Esophagus (tissue), 2 donors: Measurements from ENCODE around the gene TSPAN13. TPM values are rescaled to one million over a fixed set of nuclear protein-coding genes. Genes with fewer than 3 reads are reported as not detected.
"Not testable (repeated sequence)": the region's sequence is repeated elsewhere in the genome, so short reads cannot be mapped to it uniquely, and the experiment has no call there.

Experiments used
- H3K27ac ChIP-seq, 2 donors: one replicate each; pipeline ENCODE4 v1.5.1; 2013; ENCODE audit warnings: low read depth in 2 of 2, mild to moderate bottlenecking in 2 of 2, inconsistent platforms in 1 of 2, low read length in 1 of 2, moderate library complexity in 1 of 2
- H3K27me3 ChIP-seq, 2 donors: one replicate each; pipeline ENCODE4 v1.6.1; 2013; ENCODE audit warnings: low read length in 2 of 2, control low read depth in 1 of 2, mild to moderate bottlenecking in 1 of 2; ENCODE audit not compliant: insufficient read depth in 2 of 2, control insufficient read depth in 1 of 2
- H3K36me3 ChIP-seq, 2 donors: one replicate each; pipeline ENCODE4 v1.6.1; 2013; ENCODE audit warnings: low read length in 1 of 2; ENCODE audit not compliant: control insufficient read depth in 2 of 2, insufficient read depth in 2 of 2
- H3K4me1 ChIP-seq, 2 donors: one replicate each; pipeline ENCODE4 v1.6.1; 2013; ENCODE audit warnings: low read length in 1 of 2; ENCODE audit not compliant: control insufficient read depth in 2 of 2, insufficient read depth in 2 of 2
- H3K4me3 ChIP-seq, 2 donors: one replicate each; pipeline ENCODE4 v1.5.1; 2013; ENCODE audit warnings: low read length in 2 of 2, mild to moderate bottlenecking in 2 of 2, low read depth in 1 of 2, moderate library complexity in 1 of 2
- H3K9me3 ChIP-seq, 2 donors: one replicate each; pipeline ENCODE4 v1.6.1; 2013; ENCODE audit warnings: mild to moderate bottlenecking in 2 of 2, low read depth in 1 of 2, low read length in 1 of 2, moderate library complexity in 1 of 2; ENCODE audit not compliant: control insufficient read depth in 2 of 2, insufficient read depth in 1 of 2
- WGBS, 2 donors: extraction: QIAGEN DNeasy Blood & Tissue Kit; methylation state at CpG; one replicate each; pipeline ENCODE4 v1.1.7; 2013; 5-methylcytosine and 5-hydroxymethylcytosine counted together
- polyA plus RNA-seq, 2 donors: library from polyadenylated mRNA; stranded (reverse); fragments of 200-250 nt; gene quantifications; one replicate each; pipeline ENCODE4 v1.2.3, GENCODE V29; 2013
- donor health status: healthy with polysubstance abuse.
- donor health status: Bipolar disorder and iron deficiency.

The TSPAN13 gene
- polyA plus RNA-seq, 2 donors: 10.8 to 13.6 TPM

- not testable (repeated sequence) for H3K27ac ChIP-seq, H3K36me3 ChIP-seq, H3K4me3 ChIP-seq, H3K27me3 ChIP-seq, H3K4me1 ChIP-seq, H3K9me3 ChIP-seq
- WGBS, 2 donors: 92 to 94% methylated on average over 3 of the region's 3 CpGs
These were observed 16.4 kb downstream of the TSPAN13 start for GRCh38 chr7:16769994-16770393.

GRCh38 chr7:16770657-16771329 is 17.2 kb downstream of the TSPAN13 start:
- no peaks in the 10 kb centered on the region for H3K36me3 ChIP-seq
- 51 to 64% methylated on average over 6 of the region's 6 CpGs for WGBS, 2 donors
- H3K4me1 ChIP-seq: no peaks in the 10 kb centered on the region
- no peak overlapping the region for H3K4me3 ChIP-seq
- no peaks in the 10 kb centered on the region for H3K9me3 ChIP-seq
- H3K27me3 ChIP-seq: no peaks in the 10 kb centered on the region
- peak overlapping the region in 1 of 2 donors; percentile 29 for H3K27ac ChIP-seq

- Histone ChIP-seq H3K27me3 (no peaks in the 10 kb centered on the region), H3K4me3 (no peak overlapping the region), H3K4me1 (no peaks in the 10 kb centered on the region), H3K27ac (no peak overlapping the region), H3K9me3 (no peaks in the 10 kb centered on the region), H3K36me3 (no peaks in the 10 kb centered on the region)
- WGBS, 2 donors: 47 to 55% methylated on average over 2 of the region's 2 CpGs
These were observed 19.8 kb downstream of the TSPAN13 start for GRCh38 chr7:16773326-16773725.

GRCh38 chr7:16773884-16774283 is 20.3 kb downstream of the TSPAN13 start:
- no peaks in the 10 kb centered on the region for H3K4me1 ChIP-seq
- 94 to 96% methylated on average over 2 of the region's 2 CpGs for WGBS, 2 donors
- H3K36me3 ChIP-seq: no peaks in the 10 kb centered on the region
- no peaks in the 10 kb centered on the region for H3K9me3 ChIP-seq
- H3K4me3 ChIP-seq: no peak overlapping the region
- H3K27ac ChIP-seq: no peak overlapping the region
- no peaks in the 10 kb centered on the region for H3K27me3 ChIP-seq

GRCh38 chr7:16774294-16774693 is 20.7 kb downstream of the TSPAN13 start:
- 85 to 90% methylated on average over 4 of the region's 4 CpGs for WGBS, 2 donors
- H3K4me1 ChIP-seq: no peaks in the 10 kb centered on the region
- no peaks in the 10 kb centered on the region for H3K27me3 ChIP-seq
- no peak overlapping the region for H3K4me3 ChIP-seq
- H3K36me3 ChIP-seq: no peaks in the 10 kb centered on the region
- H3K9me3 ChIP-seq: no peaks in the 10 kb centered on the region
- H3K27ac ChIP-seq: no peak overlapping the region

GRCh38 chr7:16774986-16775385 is 21.4 kb downstream of the TSPAN13 start:
- Histone ChIP-seq H3K27ac (no peak overlapping the region), H3K9me3 (no peaks in the 10 kb centered on the region), H3K4me3 (no peak overlapping the region), H3K4me1 (no peaks in the 10 kb centered on the region), H3K27me3 (no peaks in the 10 kb centered on the region), H3K36me3 (no peaks in the 10 kb centered on the region)

GRCh38 chr7:16776053-16776452 is 22.5 kb downstream of the TSPAN13 start:
- no peaks in the 10 kb centered on the region for H3K9me3 ChIP-seq
- H3K27ac ChIP-seq: no peak overlapping the region
- no peaks in the 10 kb centered on the region for H3K4me1 ChIP-seq
- H3K27me3 ChIP-seq: no peaks in the 10 kb centered on the region
- WGBS, 2 donors: 90 to 93% methylated on average over 7 of the region's 7 CpGs
- no peak overlapping the region for H3K4me3 ChIP-seq
- no peaks in the 10 kb centered on the region for H3K36me3 ChIP-seq

GRCh38 chr7:16778476-16778875 is 24.9 kb downstream of the TSPAN13 start:
- no peaks in the 10 kb centered on the region for H3K9me3 ChIP-seq
- 96 to 97% methylated on average over 3 of the region's 3 CpGs for WGBS, 2 donors
- H3K4me3 ChIP-seq: no peak overlapping the region
- no peaks in the 10 kb centered on the region for H3K4me1 ChIP-seq
- no peaks in the 10 kb centered on the region for H3K36me3 ChIP-seq
- H3K27me3 ChIP-seq: no peaks in the 10 kb centered on the region
- no peak overlapping the region for H3K27ac ChIP-seq

- H3K9me3 ChIP-seq: no peaks in the 10 kb centered on the region
- no peaks in the 10 kb centered on the region for H3K36me3 ChIP-seq
- H3K4me1 ChIP-seq: no peaks in the 10 kb centered on the region
- no peaks in the 10 kb centered on the region for H3K27me3 ChIP-seq
- no peak overlapping the region for H3K27ac ChIP-seq
- WGBS, 2 donors: 64 to 75% methylated on average over 1 of the region's 1 CpG
- no peak overlapping the region for H3K4me3 ChIP-seq
These were observed 25.5 kb downstream of the TSPAN13 start for GRCh38 chr7:16779051-16779450.

GRCh38 chr7:16780596-16780995 is 27.0 kb downstream of the TSPAN13 start:
- Histone ChIP-seq H3K27me3 (no peaks in the 10 kb centered on the region), H3K27ac (no peak overlapping the region), H3K36me3 (no peaks in the 10 kb centered on the region), H3K4me3 (no peak overlapping the region), H3K4me1 (no peaks in the 10 kb centered on the region), H3K9me3 (no peaks in the 10 kb centered on the region)
- 73 to 86% methylated on average over 1 of the region's 1 CpG for WGBS, 2 donors
